ENCODE results near the gene EFHC1.

The EFHC1 gene

GRCh38 chr6:52504782-52505136 lies 84.6 kb downstream of the EFHC1 start:
- Histone ChIP-seq H3K4me3 (ENCODE audit: control insufficient read depth in 1 of 7, extremely low read depth in 1 of 7, insufficient read depth in 4 of 7, low read depth in 2 of 7, low read length in 6 of 7) (peak overlapping the region in 3 of 7 experiments; percentile 14 to 37 (median 15)), H3K27ac (ENCODE audit: insufficient read depth in 1 of 2, low read depth in 1 of 2, low read length in 2 of 2, poor library complexity in 1 of 2, severe bottlenecking in 2 of 2) (no peak overlapping the region), H3K9me3 (ENCODE audit: control extremely low read depth in 1 of 5, control insufficient read depth in 4 of 5, insufficient read depth in 2 of 5, low read depth in 1 of 5, low read length in 4 of 5) (no peaks in the 10 kb centered on the region), H3K36me3 (ENCODE audit: control insufficient read depth in 4 of 4, insufficient read depth in 4 of 4, low read length in 3 of 4) (peaks cover 2 to 56% (median 30%) of the 10 kb centered on the region in 4 experiments), H3K27me3 (replicated peaks in 2 of 5; ENCODE audit: control insufficient read depth in 4 of 5, insufficient read depth in 5 of 5, low read length in 4 of 5) (no peaks in the 10 kb centered on the region), H3K4me1 (ENCODE audit: control extremely low read depth in 1 of 4, control insufficient read depth in 4 of 4, insufficient read depth in 4 of 4, low read length in 3 of 4) (peaks cover 0 to 16% (median 14%) of the 10 kb centered on the region in 4 experiments)
- ChIA-PET POLR2A (interaction anchor here (0.6 kb wide), 1 partner anchor 1459 kb away, joined by 4 read pairs; no protein-coding TSS in a partner anchor), CTCF (interaction anchor here (0.9 to 1.0 kb wide), 2 partner anchors 9 to 86 kb away, joined by 3 read pairs; no protein-coding TSS in a partner anchor)
- 28% methylated on average over 10 of the region's 10 CpGs for WGBS (ENCODE audit: insufficient coverage)
- peak; percentile 63 to 85 (median 75) for DNase-seq

GRCh38 chr6:52505726-52506409 lies 85.7 kb downstream of the EFHC1 start:
- no peak overlapping the region for H3K27ac ChIP-seq (ENCODE audit: insufficient read depth in 1 of 2, low read depth in 1 of 2, low read length in 2 of 2, poor library complexity in 1 of 2, severe bottlenecking in 2 of 2)
- H3K27me3 ChIP-seq (replicated peaks in 2 of 5; ENCODE audit: control insufficient read depth in 4 of 5, insufficient read depth in 5 of 5, low read length in 4 of 5), result no peaks in the 10 kb centered on the region
- ChIA-PET POLR2A (no interaction called here), CTCF (interaction anchor here (1.0 to 2.1 kb wide), 5 partner anchors 10 to 87 kb away, joined by 3 to 5 read pairs (median 4); no protein-coding TSS in a partner anchor)
- peaks cover 0 to 16% (median 14%) of the 10 kb centered on the region in 4 experiments for H3K4me1 ChIP-seq (ENCODE audit: control extremely low read depth in 1 of 4, control insufficient read depth in 4 of 4, insufficient read depth in 4 of 4, low read length in 3 of 4)
- peaks cover 2 to 55% (median 28%) of the 10 kb centered on the region in 4 experiments for H3K36me3 ChIP-seq (ENCODE audit: control insufficient read depth in 4 of 4, insufficient read depth in 4 of 4, low read length in 3 of 4)
- 89% methylated on average over 15 of the region's 16 CpGs for WGBS (ENCODE audit: insufficient coverage)
- H3K9me3 ChIP-seq (ENCODE audit: control extremely low read depth in 1 of 5, control insufficient read depth in 4 of 5, insufficient read depth in 2 of 5, low read depth in 1 of 5, low read length in 4 of 5), result no peaks in the 10 kb centered on the region
- H3K4me3 ChIP-seq (ENCODE audit: control insufficient read depth in 1 of 7, extremely low read depth in 1 of 7, insufficient read depth in 4 of 7, low read depth in 2 of 7, low read length in 6 of 7), result no peak overlapping the region
- peak in 2 of 3 donors; percentile 11 to 25 for DNase-seq

- Histone ChIP-seq H3K4me1 (ENCODE audit: control extremely low read depth in 1 of 4, control insufficient read depth in 4 of 4, insufficient read depth in 4 of 4, low read length in 3 of 4) (peaks cover 0 to 16% (median 14%) of the 10 kb centered on the region in 4 experiments), H3K27me3 (replicated peaks in 2 of 5; ENCODE audit: control insufficient read depth in 4 of 5, insufficient read depth in 5 of 5, low read length in 4 of 5) (no peaks in the 10 kb centered on the region), H3K4me3 (ENCODE audit: control insufficient read depth in 1 of 7, extremely low read depth in 1 of 7, insufficient read depth in 4 of 7, low read depth in 2 of 7, low read length in 6 of 7) (no peak overlapping the region), H3K36me3 (ENCODE audit: control insufficient read depth in 4 of 4, insufficient read depth in 4 of 4, low read length in 3 of 4) (peaks cover 2 to 58% (median 30%) of the 10 kb centered on the region in 4 experiments), H3K9me3 (ENCODE audit: control extremely low read depth in 1 of 5, control insufficient read depth in 4 of 5, insufficient read depth in 2 of 5, low read depth in 1 of 5, low read length in 4 of 5) (no peaks in the 10 kb centered on the region), H3K27ac (ENCODE audit: insufficient read depth in 1 of 2, low read depth in 1 of 2, low read length in 2 of 2, poor library complexity in 1 of 2, severe bottlenecking in 2 of 2) (no peak overlapping the region)
- no peak for DNase-seq
- POLR2A ChIA-PET, result no interaction called here
- WGBS (ENCODE audit: insufficient coverage), result 84% methylated on average over 9 of the region's 9 CpGs
- CTCF ChIA-PET, result interaction anchor here (0.8 to 2.1 kb wide), 8 partner anchors 9 to 92 kb away, joined by 3 to 5 read pairs (median 4); no protein-coding TSS in a partner anchor
Observed at GRCh38 chr6:52506476-52506875, 86.3 kb downstream of the EFHC1 start.

GRCh38 chr6:52507557-52508260 lies 87.6 kb downstream of the EFHC1 start:
- DNase-seq, result no peak
- no peaks in the 10 kb centered on the region for H3K27me3 ChIP-seq (replicated peaks in 2 of 5; ENCODE audit: control insufficient read depth in 4 of 5, insufficient read depth in 5 of 5, low read length in 4 of 5)
- ChIA-PET CTCF (interaction anchor here (1.2 to 2.1 kb wide), 5 partner anchors 14 to 91 kb away, joined by 3 to 5 read pairs (median 4); no protein-coding TSS in a partner anchor), POLR2A (no interaction called here)
- 100% methylated on average over 2 of the region's 3 CpGs for WGBS (ENCODE audit: insufficient coverage)
- H3K4me3 ChIP-seq (ENCODE audit: control insufficient read depth in 1 of 7, extremely low read depth in 1 of 7, insufficient read depth in 4 of 7, low read depth in 2 of 7, low read length in 6 of 7), result no peak overlapping the region
- H3K9me3 ChIP-seq (ENCODE audit: control extremely low read depth in 1 of 5, control insufficient read depth in 4 of 5, insufficient read depth in 2 of 5, low read depth in 1 of 5, low read length in 4 of 5), result no peaks in the 10 kb centered on the region
- H3K27ac ChIP-seq (ENCODE audit: insufficient read depth in 1 of 2, low read depth in 1 of 2, low read length in 2 of 2, poor library complexity in 1 of 2, severe bottlenecking in 2 of 2), result no peak overlapping the region
- peaks cover 0 to 16% (median 14%) of the 10 kb centered on the region in 4 experiments for H3K4me1 ChIP-seq (ENCODE audit: control extremely low read depth in 1 of 4, control insufficient read depth in 4 of 4, insufficient read depth in 4 of 4, low read length in 3 of 4)
- H3K36me3 ChIP-seq (ENCODE audit: control insufficient read depth in 4 of 4, insufficient read depth in 4 of 4, low read length in 3 of 4), result peaks cover 2 to 55% (median 32%) of the 10 kb centered on the region in 4 experiments

- Histone ChIP-seq H3K27me3 (replicated peaks in 2 of 5; ENCODE audit: control insufficient read depth in 4 of 5, insufficient read depth in 5 of 5, low read length in 4 of 5) (no peaks in the 10 kb centered on the region), H3K36me3 (ENCODE audit: control insufficient read depth in 4 of 4, insufficient read depth in 4 of 4, low read length in 3 of 4) (peaks cover 2 to 54% (median 33%) of the 10 kb centered on the region in 4 experiments), H3K27ac (ENCODE audit: insufficient read depth in 1 of 2, low read depth in 1 of 2, low read length in 2 of 2, poor library complexity in 1 of 2, severe bottlenecking in 2 of 2) (no peak overlapping the region), H3K4me3 (ENCODE audit: control insufficient read depth in 1 of 7, extremely low read depth in 1 of 7, insufficient read depth in 4 of 7, low read depth in 2 of 7, low read length in 6 of 7) (no peak overlapping the region), H3K4me1 (ENCODE audit: control extremely low read depth in 1 of 4, control insufficient read depth in 4 of 4, insufficient read depth in 4 of 4, low read length in 3 of 4) (peaks cover 0 to 16% (median 14%) of the 10 kb centered on the region in 4 experiments), H3K9me3 (ENCODE audit: control extremely low read depth in 1 of 5, control insufficient read depth in 4 of 5, insufficient read depth in 2 of 5, low read depth in 1 of 5, low read length in 4 of 5) (no peaks in the 10 kb centered on the region)
- WGBS (ENCODE audit: insufficient coverage), result 83% methylated on average over 3 of the region's 5 CpGs
- DNase-seq, result no peak
- CTCF ChIA-PET, result interaction anchor here (1.2 to 1.6 kb wide), 2 partner anchors 15 to 92 kb away, joined by 4 to 5 read pairs; no protein-coding TSS in a partner anchor
- POLR2A ChIA-PET, result interaction anchor here (0.6 kb wide), 1 partner anchor 37 kb away, joined by 4 read pairs; no protein-coding TSS in a partner anchor
Observed at GRCh38 chr6:52508261-52508739, 88.2 kb downstream of the EFHC1 start.

GRCh38 chr6:52509281-52510212 lies 89.4 kb downstream of the EFHC1 start:
- peaks cover 2 to 62% (median 42%) of the 10 kb centered on the region in 4 experiments for H3K36me3 ChIP-seq (ENCODE audit: control insufficient read depth in 4 of 4, insufficient read depth in 4 of 4, low read length in 3 of 4)
- POLR2A ChIA-PET, result no interaction called here

More at GRCh38 chr6:52509281-52510212, 89.4 kb downstream of the EFHC1 start:
- Histone ChIP-seq H3K27me3 (replicated peaks in 2 of 5; ENCODE audit: control insufficient read depth in 4 of 5, insufficient read depth in 5 of 5, low read length in 4 of 5) (no peaks in the 10 kb centered on the region), H3K27ac (ENCODE audit: insufficient read depth in 1 of 2, low read depth in 1 of 2, low read length in 2 of 2, poor library complexity in 1 of 2, severe bottlenecking in 2 of 2) (no peak overlapping the region), H3K4me3 (ENCODE audit: control insufficient read depth in 1 of 7, extremely low read depth in 1 of 7, insufficient read depth in 4 of 7, low read depth in 2 of 7, low read length in 6 of 7) (no peak overlapping the region), H3K4me1 (ENCODE audit: control extremely low read depth in 1 of 4, control insufficient read depth in 4 of 4, insufficient read depth in 4 of 4, low read length in 3 of 4) (peaks cover 0 to 7% (median 4%) of the 10 kb centered on the region in 4 experiments), H3K9me3 (ENCODE audit: control extremely low read depth in 1 of 5, control insufficient read depth in 4 of 5, insufficient read depth in 2 of 5, low read depth in 1 of 5, low read length in 4 of 5) (no peaks in the 10 kb centered on the region)
- CTCF ChIA-PET, result interaction anchor here (1.6 kb wide), 1 partner anchor 16 kb away, joined by 4 read pairs; no protein-coding TSS in a partner anchor
- 97% methylated on average over 13 of the region's 14 CpGs for WGBS (ENCODE audit: insufficient coverage)
- DNase-seq, result no peak
